Sigmoid colon (tissue), 3 donors: ENCODE measurements around the gene ARL9.

ENCODE experiments used
- CTCF ChIP-seq, 4 experiments: fragments of 450-650 bp in 3 of 4; fragments of 200-600 bp in 1 of 4; IDR thresholded peaks; one replicate each; pipeline ENCODE4 v1.5.1; 2016 to 2019; ENCODE audit warnings: antibody characterized with exemption in 4 of 4, mild to moderate bottlenecking in 3 of 4, moderate library complexity in 2 of 4
- POLR2A ChIP-seq, 2 donors: fragments of 450-650 bp; IDR thresholded peaks; one replicate each; pipeline ENCODE4 v1.6.1; 2016; ENCODE audit warnings: antibody characterized with exemption in 2 of 2, mild to moderate bottlenecking in 2 of 2, moderate library complexity in 2 of 2

- TF ChIP-seq CTCF (IDR thresholded peaks at IDR 0.05), result no peak
- TF ChIP-seq POLR2A (IDR thresholded peaks at IDR 0.05), result no peak
These were observed 9.3 kb upstream of the ARL9 start for GRCh38 chr4:56496241-56496640.
